Measurements from ENCODE around the gene RETN.

DNA sequence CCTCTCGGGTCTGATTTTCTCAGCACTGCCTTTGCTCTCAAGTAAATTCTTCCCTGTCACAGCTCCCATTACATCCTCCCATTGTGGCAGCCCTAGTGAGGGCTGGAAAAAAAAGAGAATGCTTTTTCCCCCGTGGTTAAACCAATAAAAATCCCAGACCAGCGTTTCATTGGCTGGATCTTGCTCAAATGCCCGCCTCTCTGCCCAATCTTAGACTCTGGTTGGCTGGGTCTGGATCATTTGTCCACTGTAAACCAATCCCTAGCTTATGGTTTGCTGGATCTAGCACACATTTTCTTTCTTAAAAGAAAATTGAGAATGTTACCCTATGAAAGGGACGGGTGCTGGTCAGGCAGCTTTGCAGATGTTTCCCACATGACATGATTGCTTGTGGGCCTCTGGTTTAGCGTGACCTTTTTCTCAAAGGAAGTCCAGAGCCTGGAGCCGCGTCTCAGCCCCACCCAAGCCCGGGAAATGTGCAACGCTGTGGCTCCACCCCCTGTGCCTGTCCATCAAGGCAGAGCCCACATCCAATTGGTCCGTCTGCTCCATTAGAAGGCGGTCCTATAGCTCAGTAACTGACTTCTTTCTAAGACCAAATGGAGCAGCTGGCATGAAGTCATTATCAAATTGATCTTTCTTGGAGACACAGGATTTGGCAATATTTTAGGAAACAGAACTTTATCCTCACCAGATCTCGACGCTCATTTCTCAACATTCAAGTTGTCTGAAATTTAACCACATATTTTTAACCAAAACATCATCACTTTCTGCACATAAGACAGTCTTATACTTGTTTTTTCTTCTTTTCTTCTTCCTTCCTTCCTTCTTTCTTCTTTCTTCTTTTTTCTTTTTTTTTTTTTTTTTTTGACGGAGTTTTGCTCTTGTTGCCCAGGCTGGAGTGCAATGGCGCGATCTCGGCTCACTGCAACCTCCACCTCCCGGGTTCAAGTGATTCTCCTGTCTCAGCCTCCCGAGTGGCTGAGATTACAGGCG, 5.5 kb downstream of the RETN start:
- TF ChIP-seq TEAD4 (IDR thresholded peaks at IDR 0.05; ENCODE audit: borderline replicate concordance, insufficient read depth) = no peak
- TF ChIP-seq FOXM1 (IDR thresholded peaks at IDR 0.05; ENCODE audit: low read depth) = no peak
- TF ChIP-seq, protein P1, sequence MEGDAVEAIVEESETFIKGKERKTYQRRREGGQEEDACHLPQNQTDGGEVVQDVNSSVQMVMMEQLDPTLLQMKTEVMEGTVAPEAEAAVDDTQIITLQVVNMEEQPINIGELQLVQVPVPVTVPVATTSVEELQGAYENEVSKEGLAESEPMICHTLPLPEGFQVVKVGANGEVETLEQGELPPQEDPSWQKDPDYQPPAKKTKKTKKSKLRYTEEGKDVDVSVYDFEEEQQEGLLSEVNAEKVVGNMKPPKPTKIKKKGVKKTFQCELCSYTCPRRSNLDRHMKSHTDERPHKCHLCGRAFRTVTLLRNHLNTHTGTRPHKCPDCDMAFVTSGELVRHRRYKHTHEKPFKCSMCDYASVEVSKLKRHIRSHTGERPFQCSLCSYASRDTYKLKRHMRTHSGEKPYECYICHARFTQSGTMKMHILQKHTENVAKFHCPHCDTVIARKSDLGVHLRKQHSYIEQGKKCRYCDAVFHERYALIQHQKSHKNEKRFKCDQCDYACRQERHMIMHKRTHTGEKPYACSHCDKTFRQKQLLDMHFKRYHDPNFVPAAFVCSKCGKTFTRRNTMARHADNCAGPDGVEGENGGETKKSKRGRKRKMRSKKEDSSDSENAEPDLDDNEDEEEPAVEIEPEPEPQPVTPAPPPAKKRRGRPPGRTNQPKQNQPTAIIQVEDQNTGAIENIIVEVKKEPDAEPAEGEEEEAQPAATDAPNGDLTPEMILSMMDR (IDR thresholded peaks at IDR 0.05) = no peak
- no peak for TF ChIP-seq TAF1 (IDR thresholded peaks at IDR 0.05; ENCODE audit: borderline replicate concordance, low read depth, low read length)
- TF ChIP-seq EZH2phosphoT487 (IDR thresholded peaks at IDR 0.05; ENCODE audit: borderline replicate concordance, low read depth) = no peak
- no peak for TF ChIP-seq MXI1 (IDR thresholded peaks at IDR 0.05; ENCODE audit: low read depth, low read length)
- TF ChIP-seq JUND (IDR thresholded peaks at IDR 0.05) = no peak
- TF ChIP-seq RXRA (IDR thresholded peaks at IDR 0.05; ENCODE audit: borderline replicate concordance, low read depth) = no peak
- no peak for TF ChIP-seq NRF1 (IDR thresholded peaks at IDR 0.05; ENCODE audit: low read depth, low read length)

Measured in SK-N-SH (cell line).